Measurements from ENCODE around the gene PSMB8.
"Not testable (repeated sequence)": the region's sequence is repeated elsewhere in the genome, so short reads cannot be mapped to it uniquely, and the experiment has no call there.

The PSMB8 gene

GRCh38 chr6:32815115-32815514 is 28.7 kb downstream of the PSMB8 start:
- TF ChIP-seq CTCF (IDR thresholded peaks at IDR 0.05; ENCODE audit: insufficient read depth, missing control alignments) = no peak
- FAIRE-seq = no peak
- DNase-seq (ENCODE audit: insufficient read length, low spot score) = no peak

GRCh38 chr6:32814145-32814544 is 29.7 kb downstream of the PSMB8 start:
- FAIRE-seq (no peak), DNase-seq (ENCODE audit: insufficient read length, low spot score) (no peak)

GRCh38 chr6:32809171-32809570 is 34.7 kb downstream of the PSMB8 start:
- DNase-seq (ENCODE audit: insufficient read length, low spot score) = no peak
- no peak for TF ChIP-seq CTCF (IDR thresholded peaks at IDR 0.05; ENCODE audit: insufficient read depth, missing control alignments)
- no peak for FAIRE-seq

More at GRCh38 chr6:32814145-32814544, 29.7 kb downstream of the PSMB8 start:
- no peak for TF ChIP-seq CTCF (IDR thresholded peaks at IDR 0.05; ENCODE audit: insufficient read depth, missing control alignments)

GRCh38 chr6:32807020-32807580 is 36.7 kb downstream of the PSMB8 start:
- FAIRE-seq = no peak
- no peak for DNase-seq (ENCODE audit: insufficient read length, low spot score)
- TF ChIP-seq CTCF (IDR thresholded peaks at IDR 0.05; ENCODE audit: insufficient read depth, missing control alignments) = no peak

GRCh38 chr6:32805404-32805803 is 38.4 kb downstream of the PSMB8 start:
- DNase-seq (ENCODE audit: insufficient read length, low spot score); FAIRE-seq: not testable (repeated sequence)

GRCh38 chr6:32803416-32803815 is 40.4 kb downstream of the PSMB8 start:
- FAIRE-seq = no peak
- TF ChIP-seq CTCF (IDR thresholded peaks at IDR 0.05; ENCODE audit: insufficient read depth, missing control alignments) = no peak
- DNase-seq (ENCODE audit: insufficient read length, low spot score) = no peak

GRCh38 chr6:32799740-32800139 is 44.1 kb downstream of the PSMB8 start:
- no peak for TF ChIP-seq CTCF (IDR thresholded peaks at IDR 0.05; ENCODE audit: insufficient read depth, missing control alignments)
- FAIRE-seq = no peak
- DNase-seq (ENCODE audit: insufficient read length, low spot score) = no peak

GRCh38 chr6:32799168-32799567 is 44.7 kb downstream of the PSMB8 start:
- no peak for TF ChIP-seq CTCF (IDR thresholded peaks at IDR 0.05; ENCODE audit: insufficient read depth, missing control alignments)
- DNase-seq (ENCODE audit: insufficient read length, low spot score) (no peak), FAIRE-seq (no peak)

Measured in D721Med (cell line).